Regular cardiac myocyte (primary cell): Measurements from ENCODE around the gene FHOD1. TPM values are rescaled to one million over a fixed set of nuclear protein-coding genes. Genes with fewer than 3 reads are reported as not detected.

Experiments
- total RNA-seq: library from RNA; depleted of rRNA; stranded (reverse); fragments of >200 nt; gene quantifications from 2 replicates; pipeline ENCODE4 v1.2.3, GENCODE V29; 2014

The FHOD1 gene
- 11.8 and 26.1 TPM in 2 replicates for total RNA-seq

GRCh38 chr16:67247192-67248072 is at the start of gene FHOD1:
Gene FHOD1, minus strand, starts transcription at chr16:67247481. Its CDS starts 71 bp downstream, at chr16:67247410.

GRCh38 chr16:67279296-67280089 is 32.2 kb upstream of the FHOD1 start, which contains the start of gene PLEKHG4:
Gene PLEKHG4, plus strand, starts transcription at chr16:67279532. Its CDS starts 513 bp downstream, at chr16:67280045.

DNA sequence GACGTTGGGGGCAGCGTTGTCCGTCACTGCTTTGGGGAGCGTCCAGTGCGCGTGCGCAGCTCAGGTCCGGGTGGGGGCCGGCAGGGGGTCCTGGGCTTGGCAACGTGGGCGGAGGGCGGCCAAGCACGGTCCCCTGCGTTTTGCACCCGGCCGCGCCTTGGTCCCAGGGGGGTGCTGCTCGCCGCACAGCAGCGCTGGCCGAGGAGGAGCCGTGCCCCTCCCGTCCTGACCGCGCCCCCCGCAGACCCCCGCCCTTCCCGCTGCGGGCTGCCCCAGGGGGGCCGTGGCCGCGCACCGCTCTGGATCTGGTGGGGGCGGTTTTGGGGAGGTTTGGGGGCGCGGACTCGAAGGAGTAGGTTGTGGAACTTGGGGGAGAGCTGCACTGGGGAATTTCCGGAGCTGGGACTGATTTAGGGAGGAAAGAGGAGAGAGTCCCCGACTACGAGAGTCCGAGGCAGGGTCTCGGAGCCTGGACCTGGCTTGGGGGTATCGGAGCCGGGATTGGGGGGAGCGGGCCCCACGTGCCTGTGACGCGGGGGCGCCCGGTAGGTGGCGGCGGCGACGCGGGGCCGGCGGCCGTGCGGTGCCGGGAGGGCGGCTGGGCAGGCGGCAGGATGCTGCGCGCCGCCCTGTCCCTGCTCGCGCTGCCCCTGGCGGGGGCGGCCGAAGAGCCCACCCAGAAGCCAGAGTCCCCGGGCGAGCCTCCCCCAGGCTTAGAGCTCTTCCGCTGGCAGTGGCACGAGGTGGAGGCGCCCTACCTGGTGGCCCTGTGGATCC is 1.3 kb upstream of the FHOD1 start, which contains the start of gene SLC9A5:
Gene SLC9A5 (plus strand): TSS at position 579 of the 777 bp plus-strand sequence. CDS start 36 bp downstream, at position 615.

DNA sequence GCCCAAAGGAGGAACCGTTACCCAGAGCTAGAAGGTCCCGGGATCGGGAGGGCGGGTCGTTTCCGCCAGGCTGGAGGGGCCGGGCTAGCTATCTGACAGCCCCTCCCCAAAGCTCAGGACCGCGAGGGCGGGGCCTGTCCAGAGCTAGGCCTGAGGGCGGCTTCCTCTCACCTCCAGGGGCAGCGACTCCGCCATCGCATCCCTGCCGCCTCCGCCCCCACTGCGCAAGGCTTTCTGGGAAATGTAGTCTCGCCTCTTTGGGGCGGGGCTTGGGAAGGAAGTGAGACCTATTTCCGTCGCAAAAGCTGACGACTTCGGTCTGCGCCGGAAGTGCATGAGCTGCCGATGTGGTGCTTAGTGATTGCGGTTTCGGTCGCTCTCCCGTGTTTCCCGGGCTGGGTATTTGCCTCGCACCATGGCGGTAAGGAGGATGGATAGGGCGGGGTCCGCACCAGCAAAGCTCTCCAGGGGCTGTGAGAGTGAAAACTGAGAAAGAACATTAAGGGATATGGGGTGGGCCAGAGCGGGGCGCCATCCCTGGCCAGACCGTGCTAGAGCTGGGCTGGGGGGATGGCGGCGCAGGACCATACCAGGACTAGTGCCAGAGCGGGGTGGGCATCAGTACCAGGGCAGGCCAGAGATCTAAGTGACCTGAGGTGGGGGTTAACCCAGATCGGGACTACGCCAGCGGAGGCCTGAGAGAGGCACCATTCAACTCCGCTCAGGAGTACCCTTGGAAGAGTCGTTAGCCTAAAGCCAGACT is 20.3 kb downstream of the FHOD1 start, which contains the start of gene TMEM208:
Gene TMEM208 (plus strand): TSS at position 327 of the 763 bp plus-strand sequence. CDS start 89 bp downstream, at position 416.

GRCh38 chr16:67199011-67199807 is 48.1 kb downstream of the FHOD1 start, which contains the start of gene ELMO3:
Gene ELMO3, plus strand, starts transcription at chr16:67199131. Its CDS starts 196 bp downstream, at chr16:67199327.

GRCh38 chr16:67191995-67192681 is 55.1 kb downstream of the FHOD1 start, which contains the start of gene E2F4:
Gene E2F4, plus strand, starts transcription at chr16:67192155. Its CDS starts 73 bp downstream, at chr16:67192228.

DNA sequence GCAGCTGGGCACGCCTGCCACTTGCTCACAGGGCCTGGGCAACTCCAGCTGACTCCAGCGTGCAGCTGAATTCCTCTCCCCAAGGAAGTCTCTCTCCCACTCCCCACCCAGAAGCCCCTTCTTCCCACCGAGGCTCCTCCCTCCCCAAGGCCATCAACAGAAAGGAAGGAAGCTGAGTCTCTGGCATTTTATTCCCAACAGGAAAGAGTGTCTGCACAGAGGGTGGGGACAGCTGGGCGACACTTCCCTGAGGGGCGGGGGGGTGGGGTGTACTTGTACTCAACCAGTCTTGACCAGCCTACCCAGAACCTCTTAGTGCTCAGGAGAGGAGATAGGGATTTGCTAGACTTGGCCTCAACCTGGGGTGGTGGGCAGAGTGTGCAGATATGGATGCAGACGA is 57.2 kb downstream of the FHOD1 start, which contains the start of gene EXOC3L1:
Gene EXOC3L1 (minus strand): TSS at position 96 of the 400 bp plus-strand sequence. CDS start 460 bp downstream, outside the sequence.

DNA sequence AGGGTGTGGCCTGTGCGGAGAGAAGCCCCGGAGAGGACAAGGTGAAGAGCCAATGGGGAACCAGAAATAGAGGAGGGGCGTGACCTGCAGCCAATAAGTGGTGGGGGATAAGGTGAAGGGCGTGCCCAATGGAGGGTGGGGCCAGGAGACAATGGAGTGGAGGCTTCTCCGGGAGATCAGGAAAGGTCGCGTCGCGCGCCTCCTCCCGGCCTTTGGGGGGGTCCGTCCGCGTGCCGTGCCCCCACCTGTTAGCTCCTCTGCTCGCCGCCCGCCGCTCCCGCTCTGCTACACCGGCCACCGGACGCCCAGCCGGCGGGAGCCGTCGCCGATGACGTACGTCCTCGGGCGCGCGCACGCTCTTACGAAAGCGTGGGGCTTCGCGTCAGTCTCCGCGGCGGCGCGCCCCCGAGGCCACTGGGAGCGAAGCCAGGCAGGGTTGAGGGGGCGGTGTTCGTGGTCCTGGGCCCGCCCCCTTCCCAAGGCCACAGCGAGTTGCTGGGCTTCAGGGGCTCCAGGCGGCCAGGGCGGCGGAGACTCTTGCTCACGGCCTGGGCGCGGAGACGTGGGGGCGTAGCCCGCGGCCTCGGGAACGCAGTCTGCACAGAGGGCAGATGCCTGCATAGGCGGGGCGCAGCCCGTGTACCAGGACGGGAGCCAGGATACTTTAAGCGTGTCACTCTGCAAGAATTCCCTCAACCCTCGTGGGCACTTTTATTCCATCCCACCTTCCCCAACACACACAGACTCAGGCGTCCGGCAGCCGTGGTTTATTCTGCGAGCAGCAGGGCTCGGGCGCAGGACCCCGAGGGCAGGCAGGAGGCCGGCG is 63.4 kb downstream of the FHOD1 start, which contains the start of gene MATCAP1:
Gene MATCAP1 (minus strand): TSS at position 337 of the 826 bp plus-strand sequence. CDS start 3,353 bp downstream, outside the sequence.

Other genes with a start within 250 kb of the FHOD1 start
- gene CBFB, start 218.3 kb downstream of the FHOD1 start, total RNA-seq, result 111 and 209 TPM in 2 replicates
- 8.2 and 11.1 TPM in 2 replicates for gene PHAF1, start 137.5 kb downstream of the FHOD1 start, total RNA-seq
- gene B3GNT9, start 96.5 kb downstream of the FHOD1 start, total RNA-seq, result 27.4 and 42.3 TPM in 2 replicates
- gene TRADD, start 87.6 kb downstream of the FHOD1 start, total RNA-seq, result 15.7 and 22.8 TPM in 2 replicates
- 5.9 and 12.4 TPM in 2 replicates for gene FBXL8, start 87.5 kb downstream of the FHOD1 start, total RNA-seq
- gene HSF4, start 82.7 kb downstream of the FHOD1 start, total RNA-seq, result 0.58 and 12.1 TPM in 2 replicates
- 11.1 and 20.6 TPM in 2 replicates for gene NOL3, start 76.9 kb downstream of the FHOD1 start, total RNA-seq
- 10.7 and 17.3 TPM in 2 replicates for gene MATCAP1, start 63.5 kb downstream of the FHOD1 start, total RNA-seq
- under 0.01 and 0.56 TPM in 2 replicates for gene EXOC3L1, start 57.3 kb downstream of the FHOD1 start, total RNA-seq
- gene E2F4, start 55.3 kb downstream of the FHOD1 start, total RNA-seq, result 37.8 and 66.9 TPM in 2 replicates
- 0.28 and 0.38 TPM in 2 replicates for gene ELMO3, start 48.4 kb downstream of the FHOD1 start, total RNA-seq
- gene TMEM208, start 20.4 kb downstream of the FHOD1 start, total RNA-seq, result 40.6 and 70.5 TPM in 2 replicates
- gene SLC9A5, start 1.5 kb upstream of the FHOD1 start, total RNA-seq, result 1.2 and 2.3 TPM in 2 replicates
- gene PLEKHG4, start 32.1 kb upstream of the FHOD1 start, total RNA-seq, result 5.6 and 10.2 TPM in 2 replicates
- gene KCTD19, start 79.3 kb upstream of the FHOD1 start, total RNA-seq, result under 0.01 TPM in 1 of 2 replicates, not detected in the other
- 0.28 TPM in 1 of 2 replicates, not detected in the other for gene LRRC36, start 79.3 kb upstream of the FHOD1 start, total RNA-seq
- gene TPPP3, start 146.0 kb upstream of the FHOD1 start, total RNA-seq, result 0.28 and 0.77 TPM in 2 replicates
- 1.7 and 5.4 TPM in 2 replicates for gene ZDHHC1, start 169.0 kb upstream of the FHOD1 start, total RNA-seq
- gene HSD11B2, start 183.6 kb upstream of the FHOD1 start, total RNA-seq, result not detected in 2 replicates
- gene ATP6V0D1, start 233.7 kb upstream of the FHOD1 start, total RNA-seq, result 115 and 124 TPM in 2 replicates
- not detected in 2 replicates for gene AGRP, start 236.1 kb upstream of the FHOD1 start, total RNA-seq